Panc1 (cell line): ENCODE measurements around the gene OR2D2.

Experiments used
- POLR2AphosphoS5 ChIP-seq: IDR thresholded peaks from 2 replicates; pipeline ENCODE4 v1.6.1; 2012; ENCODE audit warnings: mild to moderate bottlenecking, low read depth, low read length, moderate library complexity
- REST ChIP-seq, 2 experiments: IDR thresholded peaks; 2 replicates each; pipeline ENCODE4 v1.6.1; 2011 to 2012; ENCODE audit warnings: low read depth in 2 of 2, control low read depth in 1 of 2, low read length in 1 of 2, mild to moderate bottlenecking in 1 of 2, moderate library complexity in 1 of 2; ENCODE audit not compliant: insufficient read depth in 1 of 2
- SIN3A ChIP-seq: IDR thresholded peaks from 2 replicates; pipeline ENCODE4 v1.6.1; 2012; ENCODE audit warnings: low read depth, mild to moderate bottlenecking, low read length, moderate library complexity, borderline replicate concordance; ENCODE audit not compliant: insufficient read depth
- TCF7L2 ChIP-seq: IDR thresholded peaks from 2 replicates; pipeline ENCODE4 v1.6.1; 2011; ENCODE audit warnings: mild to moderate bottlenecking, low read depth, low read length, inconsistent platforms
- TF ChIP-seq, protein P1 (sequence below): fragments of 450-650 bp; IDR thresholded peaks from 2 replicates; pipeline ENCODE4 v1.5.1; 2017; ENCODE audit warnings: mild to moderate bottlenecking

DNA sequence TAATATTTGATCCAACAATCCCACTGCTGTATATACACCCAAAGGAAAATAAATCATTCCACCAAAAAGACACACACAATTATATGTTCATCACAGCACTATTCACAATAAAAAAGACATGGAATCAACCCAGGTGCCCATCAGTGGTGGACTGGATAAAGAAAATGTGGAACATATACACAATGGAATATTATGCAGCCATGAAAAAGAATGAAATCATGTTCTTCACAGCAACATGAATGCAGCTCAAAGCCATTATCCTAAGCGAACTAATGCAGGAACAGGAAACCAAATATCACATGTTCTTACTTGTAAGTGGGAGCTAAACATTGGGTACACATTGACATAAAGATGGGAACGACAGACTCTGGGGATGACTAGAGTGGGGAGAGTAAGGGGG, 27.4 kb upstream of the OR2D2 start:
- TF ChIP-seq, protein P1, sequence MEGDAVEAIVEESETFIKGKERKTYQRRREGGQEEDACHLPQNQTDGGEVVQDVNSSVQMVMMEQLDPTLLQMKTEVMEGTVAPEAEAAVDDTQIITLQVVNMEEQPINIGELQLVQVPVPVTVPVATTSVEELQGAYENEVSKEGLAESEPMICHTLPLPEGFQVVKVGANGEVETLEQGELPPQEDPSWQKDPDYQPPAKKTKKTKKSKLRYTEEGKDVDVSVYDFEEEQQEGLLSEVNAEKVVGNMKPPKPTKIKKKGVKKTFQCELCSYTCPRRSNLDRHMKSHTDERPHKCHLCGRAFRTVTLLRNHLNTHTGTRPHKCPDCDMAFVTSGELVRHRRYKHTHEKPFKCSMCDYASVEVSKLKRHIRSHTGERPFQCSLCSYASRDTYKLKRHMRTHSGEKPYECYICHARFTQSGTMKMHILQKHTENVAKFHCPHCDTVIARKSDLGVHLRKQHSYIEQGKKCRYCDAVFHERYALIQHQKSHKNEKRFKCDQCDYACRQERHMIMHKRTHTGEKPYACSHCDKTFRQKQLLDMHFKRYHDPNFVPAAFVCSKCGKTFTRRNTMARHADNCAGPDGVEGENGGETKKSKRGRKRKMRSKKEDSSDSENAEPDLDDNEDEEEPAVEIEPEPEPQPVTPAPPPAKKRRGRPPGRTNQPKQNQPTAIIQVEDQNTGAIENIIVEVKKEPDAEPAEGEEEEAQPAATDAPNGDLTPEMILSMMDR, result no peak
- TF ChIP-seq POLR2AphosphoS5, result no peak
- TF ChIP-seq REST (IDR thresholded peaks at IDR 0.05; ENCODE audit: insufficient read depth in 1 of 2, low read depth in 2 of 2, low read length in 1 of 2), result no peak
- no peak for TF ChIP-seq TCF7L2
- TF ChIP-seq SIN3A, result no peak
